ENCODE measurements around the gene FCHSD2. TPM values are rescaled to one million over a fixed set of nuclear protein-coding genes. Genes with fewer than 3 reads are reported as not detected.

The FCHSD2 gene
- total RNA-seq, 4 donors from 2014 or later = 5.7 to 16.8 (median 7.9) TPM

DNA sequence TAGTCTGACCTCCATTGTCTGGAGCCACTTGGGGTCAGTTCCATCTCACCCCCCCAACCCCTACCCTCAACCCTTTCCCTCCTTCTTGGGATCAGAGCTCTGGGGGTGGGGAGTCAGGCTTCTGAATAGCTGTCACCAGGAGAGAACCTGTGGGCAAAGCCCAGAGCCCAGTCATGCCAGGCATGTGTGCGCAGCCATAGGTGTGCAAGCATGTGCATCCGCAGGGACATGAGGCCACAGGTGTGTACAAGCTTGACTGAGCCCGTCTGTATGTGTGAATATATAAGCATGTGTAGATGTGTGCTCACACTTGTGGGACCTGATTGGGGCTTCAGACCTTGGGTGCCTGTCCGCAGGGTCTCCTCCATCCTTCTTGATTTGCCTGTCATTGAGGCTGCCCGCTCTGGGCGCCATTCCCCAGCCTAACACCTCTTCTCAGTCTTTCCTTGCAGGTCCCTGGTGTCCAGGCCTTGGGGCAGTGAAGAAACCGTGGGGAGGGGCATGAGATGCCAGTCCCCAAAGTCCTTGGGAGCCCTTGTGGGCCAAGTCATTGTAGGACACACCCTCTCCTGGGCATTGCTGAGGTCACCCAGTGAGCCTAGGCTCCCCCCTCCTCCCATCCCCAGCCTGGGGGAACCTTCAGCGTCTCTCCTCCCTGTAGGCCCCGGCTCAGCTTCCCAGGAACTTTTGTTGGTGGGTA, 318.9 kb downstream of the FCHSD2 start:
- peaks cover 42% of the 10 kb centered on the region for H3K36me3 ChIP-seq
- H3K9me3 ChIP-seq = no peaks in the 10 kb centered on the region
- no peak overlapping the region for H3K27ac ChIP-seq
- peaks cover 32% of the 10 kb centered on the region for H3K4me1 ChIP-seq
- 85% methylated on average over 5 of the region's 9 CpGs for WGBS
- DNase-seq (ENCODE audit: low spot score in 2 of 2) = no peak
- no peak overlapping the region for H3K4me3 ChIP-seq
- H3K27me3 ChIP-seq = no peaks in the 10 kb centered on the region
- TF ChIP-seq POLR2AphosphoS5 (IDR thresholded peaks at IDR 0.05) = no peak
- TF ChIP-seq POLR2A (IDR thresholded peaks at IDR 0.05) = no peak
- no peak for TF ChIP-seq EP300 (IDR thresholded peaks at IDR 0.05)
- TF ChIP-seq CTCF (IDR thresholded peaks at IDR 0.05) = no peak

- H3K9me3 ChIP-seq = no peaks in the 10 kb centered on the region
- peak overlapping the region; percentile 85 for H3K27ac ChIP-seq
- peak in 2 of 3 donors; percentile 40 to 81 for TF ChIP-seq POLR2AphosphoS5 (IDR thresholded peaks at IDR 0.05)
- no peak for TF ChIP-seq POLR2A (IDR thresholded peaks at IDR 0.05)
- TF ChIP-seq CTCF (IDR thresholded peaks at IDR 0.05) = peak in 1 of 2 donors; percentile 32
- TF ChIP-seq EP300 (IDR thresholded peaks at IDR 0.05) = no peak
- H3K4me3 ChIP-seq = peak overlapping the region; percentile 48
- peaks cover 32% of the 10 kb centered on the region for H3K4me1 ChIP-seq
- 42% methylated on average over 57 of the region's 82 CpGs for WGBS
- peaks cover 43% of the 10 kb centered on the region for H3K36me3 ChIP-seq
- no peaks in the 10 kb centered on the region for H3K27me3 ChIP-seq
- DNase-seq (ENCODE audit: low spot score in 2 of 2) = peak in 1 of 2 donors; percentile 90
These were observed 320.0 kb downstream of the FCHSD2 start for GRCh38 chr11:72821920-72822799.

DNA sequence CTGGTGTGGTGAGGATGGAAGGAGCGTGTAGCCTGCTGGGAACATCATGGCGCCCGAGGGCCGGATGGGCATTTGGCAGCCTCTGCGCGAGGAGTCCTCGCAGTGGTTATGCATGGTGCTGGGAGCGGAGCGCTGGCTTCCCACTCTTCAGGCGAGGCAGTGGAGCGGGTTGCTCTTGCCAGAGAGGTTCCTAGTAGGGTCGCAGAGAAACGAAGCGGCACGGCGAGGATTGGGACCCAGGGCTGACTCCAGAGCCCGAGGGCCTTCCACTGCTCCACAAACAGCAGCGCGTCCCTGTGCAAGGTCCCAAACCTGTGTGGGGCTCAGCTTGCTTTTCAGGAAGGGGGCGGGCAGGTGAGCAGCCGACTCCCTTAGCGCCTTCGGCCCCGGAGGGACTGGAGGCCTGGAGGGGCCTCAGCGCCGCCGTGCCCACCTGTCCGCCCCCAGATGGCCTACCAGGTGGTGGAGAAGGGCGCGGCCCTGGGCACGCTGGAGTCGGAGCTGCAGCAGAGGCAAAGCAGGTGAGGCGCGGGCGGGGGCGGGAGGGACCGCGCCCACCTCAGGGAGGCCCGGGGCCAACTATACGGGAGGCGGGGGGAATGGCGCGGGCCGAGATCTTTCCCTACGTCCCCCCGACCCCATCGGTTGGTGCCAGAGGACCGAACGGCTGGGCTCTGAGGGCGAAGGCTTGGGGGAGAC, 320.7 kb downstream of the FCHSD2 start:
- TF ChIP-seq POLR2AphosphoS5 (IDR thresholded peaks at IDR 0.05) = no peak
- no peak for TF ChIP-seq EP300 (IDR thresholded peaks at IDR 0.05)
- no peak for TF ChIP-seq CTCF (IDR thresholded peaks at IDR 0.05)
- TF ChIP-seq POLR2A (IDR thresholded peaks at IDR 0.05) = no peak
- H3K4me1 ChIP-seq = peaks cover 38% of the 10 kb centered on the region
- H3K9me3 ChIP-seq = no peaks in the 10 kb centered on the region
- H3K27me3 ChIP-seq = no peaks in the 10 kb centered on the region
- H3K4me3 ChIP-seq = peak overlapping the region; percentile 48
- DNase-seq (ENCODE audit: low spot score in 2 of 2) = peak in 1 of 2 donors; percentile 75
- 59% methylated on average over 21 of the region's 50 CpGs for WGBS
- peak overlapping the region; percentile 85 for H3K27ac ChIP-seq
- H3K36me3 ChIP-seq = peaks cover 43% of the 10 kb centered on the region

DNA sequence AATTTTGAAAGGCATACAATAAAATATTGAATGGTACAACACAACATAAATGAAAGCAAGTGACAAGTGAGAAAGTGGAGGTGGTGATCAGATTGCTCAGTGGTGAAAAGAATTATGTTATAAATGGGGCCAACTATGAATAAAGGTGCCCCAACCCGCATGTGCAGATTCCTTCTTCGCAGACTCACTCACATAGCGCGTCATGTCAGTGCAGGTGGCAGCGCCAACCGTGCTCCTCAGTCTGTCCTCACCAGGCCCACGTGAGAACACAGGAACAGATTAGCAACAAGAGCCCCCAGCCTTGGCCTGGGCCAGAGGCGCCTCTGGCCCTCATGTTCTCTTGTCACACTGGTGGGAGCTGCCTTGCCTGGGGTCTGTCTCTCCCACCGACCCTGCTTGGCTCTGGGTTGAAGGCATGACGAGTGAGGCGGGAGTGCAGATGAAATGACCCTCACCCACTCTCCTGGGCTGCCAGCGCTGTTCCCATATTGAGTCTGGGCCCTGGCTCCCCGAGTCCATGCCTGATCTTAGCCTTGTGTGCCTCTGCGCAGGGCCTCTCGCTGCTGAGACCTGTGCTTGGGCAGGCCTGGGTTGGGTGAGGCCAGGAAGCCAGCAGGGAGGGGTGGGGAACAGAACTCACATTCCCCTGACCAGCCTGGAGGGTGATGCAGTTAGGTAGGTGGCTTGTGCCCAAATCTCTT, 321.5 kb downstream of the FCHSD2 start:
- H3K9me3 ChIP-seq = no peaks in the 10 kb centered on the region
- H3K27ac ChIP-seq = peak overlapping the region; percentile 85
- no peak for TF ChIP-seq CTCF (IDR thresholded peaks at IDR 0.05)
- TF ChIP-seq POLR2A (IDR thresholded peaks at IDR 0.05) = no peak
- no peak for TF ChIP-seq EP300 (IDR thresholded peaks at IDR 0.05)
- TF ChIP-seq POLR2AphosphoS5 (IDR thresholded peaks at IDR 0.05) = no peak
- WGBS = 63% methylated on average over 11 of the region's 15 CpGs
- peaks cover 46% of the 10 kb centered on the region for H3K4me1 ChIP-seq
- no peak for DNase-seq (ENCODE audit: low spot score in 2 of 2)
- H3K27me3 ChIP-seq = no peaks in the 10 kb centered on the region
- H3K36me3 ChIP-seq = peaks cover 36% of the 10 kb centered on the region
- peak overlapping the region; percentile 48 for H3K4me3 ChIP-seq

All from suprapubic skin (tissue), 4 donors.